HepG2 (cell line): Measurements from ENCODE around the gene IRF1. TPM values are rescaled to one million over a fixed set of nuclear protein-coding genes. Genes with fewer than 3 reads are reported as not detected.

Source experiments
- IKZF4 ChIP-seq: sonication (generic); formaldehyde crosslinking; IDR thresholded peaks from 2 replicates; pipeline ENCODE4 v1.5.1; 2020; ENCODE audit warnings: borderline replicate concordance, mild to moderate bottlenecking, low read depth, missing genetic modification reagents; ENCODE audit errors: not compliant biosample characterization
- IRF2 ChIP-seq: IDR thresholded peaks from 2 replicates; pipeline ENCODE4 v1.6.1; 2018; ENCODE audit warnings: missing genetic modification reagents, missing compliant biosample characterization
- NR2C2 ChIP-seq: sonication (generic); formaldehyde crosslinking; IDR thresholded peaks from 2 replicates; pipeline ENCODE4 v1.4.0; 2020; ENCODE audit warnings: missing genetic modification reagents, mild to moderate bottlenecking, moderate library complexity, borderline replicate concordance
- RCOR2 ChIP-seq: IDR thresholded peaks from 2 replicates; pipeline ENCODE4 v1.6.1; 2016; ENCODE audit warnings: missing biosample characterization, missing genetic modification reagents
- RXRB ChIP-seq: IDR thresholded peaks from 2 replicates; pipeline ENCODE4 v1.6.1; 2016; ENCODE audit warnings: borderline replicate concordance, missing genetic modification reagents, missing compliant biosample characterization
- TEAD3 ChIP-seq: optimal IDR thresholded peaks from 2 replicates; pipeline ENCODE3; 2016; ENCODE audit warnings: borderline replicate concordance
- THAP11 ChIP-seq: IDR thresholded peaks from 2 replicates; pipeline ENCODE4 v1.6.1; 2016; ENCODE audit warnings: missing biosample characterization, missing genetic modification reagents
- YEATS2 ChIP-seq: sonication (generic); formaldehyde crosslinking; IDR thresholded peaks from 2 replicates; pipeline ENCODE4 v1.4.0; 2020; ENCODE audit warnings: missing genetic modification reagents, borderline replicate concordance
- ZFP36 ChIP-seq: fragments of 150-350 bp; IDR thresholded peaks from 2 replicates; pipeline ENCODE4 v1.6.1; 2018; ENCODE audit warnings: borderline replicate concordance, low read length, low read depth; ENCODE audit not compliant: partially characterized antibody
- ZNF205 ChIP-seq: IDR thresholded peaks from 2 replicates; pipeline ENCODE4 v1.6.1; 2018; ENCODE audit warnings: missing biosample characterization, missing genetic modification reagents
- ZNF496 ChIP-seq: sonication (generic); formaldehyde crosslinking; IDR thresholded peaks from 2 replicates; pipeline ENCODE4 v1.8.1; 2023; ENCODE audit warnings: mild to moderate bottlenecking, moderate library complexity, missing genetic modification reagents; ENCODE audit not compliant: insufficient replicate concordance
- ZNF768 ChIP-seq: sonication (generic); formaldehyde crosslinking; IDR thresholded peaks from 2 replicates; pipeline ENCODE4 v1.4.0; 2020; ENCODE audit warnings: missing genetic modification reagents
- ZSCAN25 ChIP-seq: sonication (generic); formaldehyde crosslinking; IDR thresholded peaks from 2 replicates; pipeline ENCODE4 v1.8.0; 2022; ENCODE audit warnings: mild to moderate bottlenecking, missing genetic modification reagents
- polyA plus RNA-seq, 8 experiments: library from polyadenylated mRNA; depleted of rRNA in 3 of 8; stranded (reverse) in 7 of 8; unstranded in 1 of 8; fragments of >200 nt; fragmentation: Illumina TruSeq in 4 of 8; extraction: Trizol in 4 of 8; gene quantifications; 2 replicates each; pipeline versions ENCODE4 v1.2.1 to v1.2.3, GENCODE V29; 2011 to 2016; ENCODE audit warnings: low read depth in 4 of 8, missing spikeins in 1 of 8, mixed read lengths in 1 of 8; ENCODE audit not compliant: insufficient read depth in 1 of 8
- total RNA-seq, 5 experiments: library from RNA; depleted of rRNA; stranded (reverse); fragments of >200 nt; fragmentation: Illumina TruSeq; extraction: Trizol; gene quantifications; 2 replicates each; pipeline ENCODE4 v1.2.3, GENCODE V29; 2016; ENCODE audit warnings: low read depth in 1 of 5
- TF ChIP-seq, protein P1 (sequence below), 2 experiments: sonication (generic) in 1 of 2; formaldehyde crosslinking in 1 of 2; IDR thresholded peaks; 2 replicates each; pipeline versions ENCODE4 v1.4.0 to v1.6.1; 2018 to 2020; ENCODE audit warnings: missing genetic modification reagents in 2 of 2, borderline replicate concordance in 1 of 2, low read depth in 1 of 2, mild to moderate bottlenecking in 1 of 2, missing biosample characterization in 1 of 2
- TF ChIP-seq, protein P2 (sequence below): sonication (generic); formaldehyde crosslinking; IDR thresholded peaks from 2 replicates; pipeline ENCODE4 v1.5.0; 2020; ENCODE audit warnings: mild to moderate bottlenecking, missing genetic modification reagents, borderline replicate concordance
- TF ChIP-seq, protein P3 (sequence below): sonication (generic); formaldehyde crosslinking; IDR thresholded peaks from 2 replicates; pipeline ENCODE4 v1.4.0; 2020; ENCODE audit warnings: missing genetic modification reagents

Gene IRF1
- total and polyA plus RNA-seq, 2 of the 13 experiments (the other 11 are each of a cell fraction or from before 2014, with no cell fraction given): 4.1 to 8.8 TPM

DNA sequence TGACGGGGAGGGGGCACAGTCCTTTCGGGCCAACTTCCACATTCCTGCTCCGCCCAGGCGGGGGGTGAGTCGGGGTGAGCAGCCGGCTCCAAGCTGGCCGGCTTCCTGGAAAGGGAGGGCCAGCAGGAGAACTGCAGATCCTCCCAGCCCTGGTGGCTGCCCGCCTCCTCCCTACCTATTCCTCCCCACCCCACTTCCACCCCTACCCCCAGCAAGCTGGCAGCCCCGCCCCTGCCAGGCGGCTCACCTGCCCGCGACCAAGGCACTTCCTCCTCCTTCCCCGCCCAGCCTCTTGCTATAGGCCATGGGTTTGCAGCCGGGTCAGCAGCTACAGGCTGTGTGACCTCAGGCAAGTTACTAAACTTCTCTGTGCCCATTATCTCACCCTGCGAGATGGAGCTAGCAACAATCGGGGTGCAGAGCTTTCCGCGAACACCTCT, 5.6 kb upstream of the IRF1 start (continued):
- TF ChIP-seq, protein P1, sequence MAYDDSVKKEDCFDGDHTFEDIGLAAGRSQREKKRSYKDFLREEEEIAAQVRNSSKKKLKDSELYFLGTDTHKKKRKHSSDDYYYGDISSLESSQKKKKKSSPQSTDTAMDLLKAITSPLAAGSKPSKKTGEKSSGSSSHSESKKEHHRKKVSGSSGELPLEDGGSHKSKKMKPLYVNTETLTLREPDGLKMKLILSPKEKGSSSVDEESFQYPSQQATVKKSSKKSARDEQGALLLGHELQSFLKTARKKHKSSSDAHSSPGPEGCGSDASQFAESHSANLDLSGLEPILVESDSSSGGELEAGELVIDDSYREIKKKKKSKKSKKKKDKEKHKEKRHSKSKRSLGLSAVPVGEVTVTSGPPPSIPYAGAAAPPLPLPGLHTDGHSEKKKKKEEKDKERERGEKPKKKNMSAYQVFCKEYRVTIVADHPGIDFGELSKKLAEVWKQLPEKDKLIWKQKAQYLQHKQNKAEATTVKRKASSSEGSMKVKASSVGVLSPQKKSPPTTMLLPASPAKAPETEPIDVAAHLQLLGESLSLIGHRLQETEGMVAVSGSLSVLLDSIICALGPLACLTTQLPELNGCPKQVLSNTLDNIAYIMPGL (CRISPR knock-in tag; IDR thresholded peaks at IDR 0.05; ENCODE audit: borderline replicate concordance in 1 of 2, low read depth in 1 of 2): peak in 1 of 2 experiments; percentile 30; a peak in 1 of 4 replicates
- TF ChIP-seq, protein P2, sequence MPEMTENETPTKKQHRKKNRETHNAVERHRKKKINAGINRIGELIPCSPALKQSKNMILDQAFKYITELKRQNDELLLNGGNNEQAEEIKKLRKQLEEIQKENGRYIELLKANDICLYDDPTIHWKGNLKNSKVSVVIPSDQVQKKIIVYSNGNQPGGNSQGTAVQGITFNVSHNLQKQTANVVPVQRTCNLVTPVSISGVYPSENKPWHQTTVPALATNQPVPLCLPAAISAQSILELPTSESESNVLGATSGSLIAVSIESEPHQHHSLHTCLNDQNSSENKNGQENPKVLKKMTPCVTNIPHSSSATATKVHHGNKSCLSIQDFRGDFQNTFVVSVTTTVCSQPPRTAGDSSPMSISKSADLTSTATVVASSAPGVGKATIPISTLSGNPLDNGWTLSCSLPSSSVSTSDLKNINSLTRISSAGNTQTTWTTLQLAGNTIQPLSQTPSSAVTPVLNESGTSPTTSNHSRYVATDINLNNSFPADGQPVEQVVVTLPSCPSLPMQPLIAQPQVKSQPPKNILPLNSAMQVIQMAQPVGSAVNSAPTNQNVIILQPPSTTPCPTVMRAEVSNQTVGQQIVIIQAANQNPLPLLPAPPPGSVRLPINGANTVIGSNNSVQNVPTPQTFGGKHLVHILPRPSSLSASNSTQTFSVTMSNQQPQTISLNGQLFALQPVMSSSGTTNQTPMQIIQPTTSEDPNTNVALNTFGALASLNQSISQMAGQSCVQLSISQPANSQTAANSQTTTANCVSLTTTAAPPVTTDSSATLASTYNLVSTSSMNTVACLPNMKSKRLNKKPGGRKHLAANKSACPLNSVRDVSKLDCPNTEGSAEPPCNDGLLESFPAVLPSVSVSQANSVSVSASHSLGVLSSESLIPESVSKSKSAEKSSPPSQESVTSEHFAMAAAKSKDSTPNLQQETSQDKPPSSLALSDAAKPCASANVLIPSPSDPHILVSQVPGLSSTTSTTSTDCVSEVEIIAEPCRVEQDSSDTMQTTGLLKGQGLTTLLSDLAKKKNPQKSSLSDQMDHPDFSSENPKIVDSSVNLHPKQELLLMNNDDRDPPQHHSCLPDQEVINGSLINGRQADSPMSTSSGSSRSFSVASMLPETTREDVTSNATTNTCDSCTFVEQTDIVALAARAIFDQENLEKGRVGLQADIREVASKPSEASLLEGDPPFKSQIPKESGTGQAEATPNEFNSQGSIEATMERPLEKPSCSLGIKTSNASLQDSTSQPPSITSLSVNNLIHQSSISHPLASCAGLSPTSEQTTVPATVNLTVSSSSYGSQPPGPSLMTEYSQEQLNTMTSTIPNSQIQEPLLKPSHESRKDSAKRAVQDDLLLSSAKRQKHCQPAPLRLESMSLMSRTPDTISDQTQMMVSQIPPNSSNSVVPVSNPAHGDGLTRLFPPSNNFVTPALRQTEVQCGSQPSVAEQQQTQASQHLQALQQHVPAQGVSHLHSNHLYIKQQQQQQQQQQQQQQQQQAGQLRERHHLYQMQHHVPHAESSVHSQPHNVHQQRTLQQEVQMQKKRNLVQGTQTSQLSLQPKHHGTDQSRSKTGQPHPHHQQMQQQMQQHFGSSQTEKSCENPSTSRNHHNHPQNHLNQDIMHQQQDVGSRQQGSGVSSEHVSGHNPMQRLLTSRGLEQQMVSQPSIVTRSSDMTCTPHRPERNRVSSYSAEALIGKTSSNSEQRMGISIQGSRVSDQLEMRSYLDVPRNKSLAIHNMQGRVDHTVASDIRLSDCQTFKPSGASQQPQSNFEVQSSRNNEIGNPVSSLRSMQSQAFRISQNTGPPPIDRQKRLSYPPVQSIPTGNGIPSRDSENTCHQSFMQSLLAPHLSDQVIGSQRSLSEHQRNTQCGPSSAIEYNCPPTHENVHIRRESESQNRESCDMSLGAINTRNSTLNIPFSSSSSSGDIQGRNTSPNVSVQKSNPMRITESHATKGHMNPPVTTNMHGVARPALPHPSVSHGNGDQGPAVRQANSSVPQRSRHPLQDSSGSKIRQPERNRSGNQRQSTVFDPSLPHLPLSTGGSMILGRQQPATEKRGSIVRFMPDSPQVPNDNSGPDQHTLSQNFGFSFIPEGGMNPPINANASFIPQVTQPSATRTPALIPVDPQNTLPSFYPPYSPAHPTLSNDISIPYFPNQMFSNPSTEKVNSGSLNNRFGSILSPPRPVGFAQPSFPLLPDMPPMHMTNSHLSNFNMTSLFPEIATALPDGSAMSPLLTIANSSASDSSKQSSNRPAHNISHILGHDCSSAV (CRISPR knock-in tag): no peak
- TF ChIP-seq IKZF4 (CRISPR knock-in tag) (peak; percentile 4), NR2C2 (CRISPR knock-in tag) (peak; percentile 67), THAP11 (CRISPR knock-in tag) (0 out of 2 replicates have a peak, but pooled peaks have one; percentile 10), YEATS2 (CRISPR knock-in tag) (no peak), RCOR2 (CRISPR knock-in tag) (peak; percentile 82), TEAD3 (CRISPR knock-in tag) (peak; percentile 56), ZNF496 (CRISPR knock-in tag) (no peak), IRF2 (CRISPR knock-in tag) (0 out of 2 replicates have a peak, but pooled peaks have one; percentile 7), ZNF768 (CRISPR knock-in tag) (peak; percentile 99), ZSCAN25 (CRISPR knock-in tag) (peak; percentile 94), ZFP36 (peak; percentile 92), RXRB (CRISPR knock-in tag) (0 out of 2 replicates have a peak, but pooled peaks have one; percentile 4), ZNF205 (CRISPR knock-in tag) (no peak)
- TF ChIP-seq, protein P3, sequence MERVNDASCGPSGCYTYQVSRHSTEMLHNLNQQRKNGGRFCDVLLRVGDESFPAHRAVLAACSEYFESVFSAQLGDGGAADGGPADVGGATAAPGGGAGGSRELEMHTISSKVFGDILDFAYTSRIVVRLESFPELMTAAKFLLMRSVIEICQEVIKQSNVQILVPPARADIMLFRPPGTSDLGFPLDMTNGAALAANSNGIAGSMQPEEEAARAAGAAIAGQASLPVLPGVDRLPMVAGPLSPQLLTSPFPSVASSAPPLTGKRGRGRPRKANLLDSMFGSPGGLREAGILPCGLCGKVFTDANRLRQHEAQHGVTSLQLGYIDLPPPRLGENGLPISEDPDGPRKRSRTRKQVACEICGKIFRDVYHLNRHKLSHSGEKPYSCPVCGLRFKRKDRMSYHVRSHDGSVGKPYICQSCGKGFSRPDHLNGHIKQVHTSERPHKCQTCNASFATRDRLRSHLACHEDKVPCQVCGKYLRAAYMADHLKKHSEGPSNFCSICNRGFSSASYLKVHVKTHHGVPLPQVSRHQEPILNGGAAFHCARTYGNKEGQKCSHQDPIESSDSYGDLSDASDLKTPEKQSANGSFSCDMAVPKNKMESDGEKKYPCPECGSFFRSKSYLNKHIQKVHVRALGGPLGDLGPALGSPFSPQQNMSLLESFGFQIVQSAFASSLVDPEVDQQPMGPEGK (CRISPR knock-in tag): peak; percentile 36; the same call in 1 of the 2 replicates
